ENCODE data around the gene IL1R2.

Gene IL1R2, protein sequence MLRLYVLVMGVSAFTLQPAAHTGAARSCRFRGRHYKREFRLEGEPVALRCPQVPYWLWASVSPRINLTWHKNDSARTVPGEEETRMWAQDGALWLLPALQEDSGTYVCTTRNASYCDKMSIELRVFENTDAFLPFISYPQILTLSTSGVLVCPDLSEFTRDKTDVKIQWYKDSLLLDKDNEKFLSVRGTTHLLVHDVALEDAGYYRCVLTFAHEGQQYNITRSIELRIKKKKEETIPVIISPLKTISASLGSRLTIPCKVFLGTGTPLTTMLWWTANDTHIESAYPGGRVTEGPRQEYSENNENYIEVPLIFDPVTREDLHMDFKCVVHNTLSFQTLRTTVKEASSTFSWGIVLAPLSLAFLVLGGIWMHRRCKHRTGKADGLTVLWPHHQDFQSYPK
- total RNA-seq, result 0 to 0.04 reads per million in 2 donors

GRCh38 chr2:101991721-101992145 is at the start of gene IL1R2:
Gene IL1R2, plus strand, starts transcription at chr2:101991960. Its CDS starts 16,616 bp downstream, at chr2:102008576.
- DNase-seq, result no peak

GRCh38 chr2:101942851-101943250 is 48.9 kb upstream of the IL1R2 start:
- no peak for DNase-seq

- DNase-seq, result no peak
These were observed 45.3 kb upstream of the IL1R2 start for GRCh38 chr2:101946372-101947039.

- DNase-seq, result no peak
These were observed 44.4 kb upstream of the IL1R2 start for GRCh38 chr2:101947374-101947773.

GRCh38 chr2:101948625-101949155 is 43.1 kb upstream of the IL1R2 start:
- DNase-seq, result no peak

DNA sequence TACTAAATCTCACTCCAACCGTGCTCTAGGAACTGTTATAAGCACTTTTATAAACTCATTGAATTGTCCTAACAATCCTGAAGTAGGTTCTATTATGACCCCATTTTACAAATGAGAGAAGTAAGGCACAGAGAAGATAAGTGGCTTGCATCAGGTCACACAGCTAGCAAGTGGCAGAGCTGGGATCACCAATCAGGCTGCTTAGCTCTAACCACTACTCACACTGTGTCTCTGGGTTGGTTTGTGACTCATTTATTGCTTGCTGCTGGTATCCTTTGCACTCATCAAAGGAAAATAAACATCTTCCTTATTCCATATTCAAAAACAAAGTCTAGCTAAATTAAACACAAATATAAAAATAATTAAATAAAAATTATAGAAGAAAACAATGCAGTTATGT is 42.5 kb upstream of the IL1R2 start:
- no peak for DNase-seq

- no peak for DNase-seq
These were observed 40.5 kb upstream of the IL1R2 start for GRCh38 chr2:101951296-101951695.

DNA sequence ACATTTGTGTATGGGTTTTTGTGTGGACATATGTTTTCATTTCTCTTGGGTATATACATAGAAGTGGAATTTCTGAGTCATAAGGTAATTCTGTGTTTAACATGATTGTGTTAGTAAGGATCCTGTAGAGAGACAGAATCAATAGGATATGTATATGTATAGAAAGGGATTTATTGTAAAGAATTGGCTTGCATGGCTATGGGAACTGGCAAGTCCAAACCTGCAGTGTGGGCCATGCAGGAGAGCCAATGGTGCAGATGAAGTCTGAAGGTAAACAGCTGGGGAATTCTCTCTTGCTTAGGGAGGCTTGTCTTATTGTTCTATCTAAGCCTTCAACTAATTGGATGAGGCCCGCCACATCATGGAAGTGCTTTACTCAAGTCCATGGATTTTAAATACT is 39.2 kb upstream of the IL1R2 start:
- DNase-seq, result no peak

- DNase-seq, result no peak
These were observed 35.0 kb upstream of the IL1R2 start for GRCh38 chr2:101956465-101957438.

DNA sequence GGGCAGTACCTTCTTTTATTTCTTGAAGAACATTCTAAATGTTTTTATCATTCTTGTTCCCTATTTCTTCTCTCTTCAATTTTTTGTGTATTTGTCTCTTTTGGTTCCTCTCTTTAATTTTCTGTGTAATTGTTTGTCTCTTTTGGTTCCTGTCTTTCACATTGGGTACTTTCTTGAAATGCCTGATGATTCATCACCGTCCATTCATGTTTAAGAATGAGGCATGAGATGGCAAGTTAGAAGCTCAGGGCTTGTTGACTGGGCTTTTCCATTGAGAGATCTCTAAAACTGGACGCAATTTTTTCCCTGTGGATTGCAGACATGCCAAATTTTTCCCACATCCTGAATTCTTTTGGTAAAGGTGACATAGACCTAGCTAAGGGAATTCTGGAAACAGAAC is 33.7 kb upstream of the IL1R2 start:
- DNase-seq, result no peak

DNA sequence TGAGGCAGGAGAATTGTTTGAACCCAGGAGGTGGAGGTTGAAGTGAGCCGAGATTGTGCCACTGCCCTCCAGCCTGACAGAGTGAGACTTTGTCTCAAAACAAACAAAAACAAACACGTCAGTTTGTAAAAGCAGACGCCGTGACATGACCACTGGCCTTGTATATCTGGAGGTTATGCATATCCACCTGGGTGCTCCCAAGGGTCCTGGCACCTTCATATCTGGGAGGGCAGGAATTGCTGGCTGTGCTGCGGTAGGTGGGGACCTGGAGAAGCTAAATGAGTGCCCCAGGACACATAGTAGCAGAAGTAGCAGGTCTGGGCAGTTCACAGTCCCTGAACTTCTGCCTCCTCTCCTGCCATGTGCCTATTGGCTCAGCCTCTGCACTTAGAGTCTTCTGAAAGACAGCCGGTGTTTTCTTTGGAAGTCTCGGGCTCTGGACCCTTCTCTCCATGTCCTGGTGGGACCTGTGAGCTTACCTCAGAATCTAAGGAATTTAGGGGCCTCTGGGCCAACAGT is 30.9 kb upstream of the IL1R2 start:
- no peak for DNase-seq

DNA sequence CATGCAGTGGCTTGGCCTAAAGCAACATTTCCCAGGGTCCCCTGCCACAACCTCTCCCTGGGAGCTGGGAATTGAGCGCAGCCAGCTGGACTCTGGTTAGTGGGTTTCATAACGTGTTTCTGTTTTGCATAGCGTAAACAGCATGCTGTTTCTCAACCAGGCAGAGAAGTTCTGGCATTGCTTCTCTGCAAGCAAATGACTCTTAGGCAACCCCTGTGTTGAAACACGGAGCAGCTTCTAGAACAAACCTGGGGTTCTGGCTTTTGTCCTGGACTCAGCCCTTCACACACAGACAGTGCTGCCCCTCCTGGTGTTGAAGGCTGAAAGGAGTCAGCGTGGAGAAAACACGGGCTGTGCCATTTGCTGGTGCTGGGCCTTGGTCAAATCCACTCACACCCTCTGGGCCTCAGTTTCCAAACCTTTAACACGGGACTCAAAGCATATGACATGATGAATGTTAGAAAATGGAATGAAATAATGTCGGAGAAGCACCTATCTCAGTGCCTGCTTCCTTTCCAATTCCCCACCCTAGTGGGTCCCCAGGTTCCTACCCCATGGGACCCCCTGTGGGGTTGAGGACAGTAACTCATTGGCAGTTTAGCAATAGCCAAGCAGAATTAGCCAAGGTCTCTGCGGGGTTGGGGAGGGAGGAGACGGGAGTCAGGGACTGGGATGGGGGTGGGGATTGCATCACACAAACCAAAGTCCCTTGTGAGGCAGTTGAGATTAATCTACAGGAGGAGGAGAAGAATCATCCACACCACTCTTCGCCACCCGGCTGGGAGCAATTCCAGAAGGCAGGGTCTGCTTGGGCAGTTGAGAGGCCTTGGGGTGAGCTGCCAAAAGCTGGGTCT is 30.2 kb upstream of the IL1R2 start:
- no peak for DNase-seq

GRCh38 chr2:101962309-101962708 is 29.5 kb upstream of the IL1R2 start:
- DNase-seq, result no peak

DNA sequence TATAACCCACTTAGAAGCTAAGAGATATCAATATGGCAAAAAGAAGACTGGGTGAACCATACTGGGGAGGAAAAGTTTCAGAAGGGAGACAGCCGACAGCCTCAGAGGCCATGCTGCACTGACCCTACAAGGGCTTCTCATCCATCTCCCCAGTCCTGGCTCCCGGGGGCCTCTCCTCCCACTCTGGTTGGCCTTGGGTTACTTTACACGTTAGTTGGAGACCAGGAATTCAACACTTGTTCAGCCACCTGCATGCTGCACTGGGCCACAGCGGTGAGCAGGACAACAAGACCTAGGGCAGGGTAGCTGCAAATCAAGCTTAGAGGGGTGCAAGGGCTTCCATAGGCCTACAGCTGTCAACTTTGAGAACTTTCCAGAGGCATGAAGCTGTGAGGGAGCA is 28.6 kb upstream of the IL1R2 start:
- no peak for DNase-seq

GRCh38 chr2:101967826-101968513 is 23.8 kb upstream of the IL1R2 start:
- DNase-seq, result no peak

DNA sequence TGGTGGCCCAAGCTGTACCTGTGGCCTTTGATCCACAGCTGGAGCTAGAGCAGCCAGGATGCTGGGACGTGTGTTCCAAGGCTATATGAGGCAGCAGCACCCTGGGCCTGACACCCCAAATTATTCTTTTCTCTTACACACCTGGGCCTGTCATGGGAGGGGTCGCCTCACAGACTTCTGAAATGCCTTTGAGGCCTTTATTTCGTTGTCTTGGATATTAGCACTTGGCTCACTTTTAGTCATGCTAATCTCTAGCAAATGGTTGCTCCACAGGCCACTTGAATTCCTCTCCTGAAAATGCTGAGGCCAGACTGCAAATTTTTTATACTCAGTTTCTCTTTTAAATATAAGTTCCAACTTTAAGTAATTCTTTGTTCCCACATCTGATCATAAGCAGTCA is 22.0 kb upstream of the IL1R2 start:
- no peak for DNase-seq

DNA sequence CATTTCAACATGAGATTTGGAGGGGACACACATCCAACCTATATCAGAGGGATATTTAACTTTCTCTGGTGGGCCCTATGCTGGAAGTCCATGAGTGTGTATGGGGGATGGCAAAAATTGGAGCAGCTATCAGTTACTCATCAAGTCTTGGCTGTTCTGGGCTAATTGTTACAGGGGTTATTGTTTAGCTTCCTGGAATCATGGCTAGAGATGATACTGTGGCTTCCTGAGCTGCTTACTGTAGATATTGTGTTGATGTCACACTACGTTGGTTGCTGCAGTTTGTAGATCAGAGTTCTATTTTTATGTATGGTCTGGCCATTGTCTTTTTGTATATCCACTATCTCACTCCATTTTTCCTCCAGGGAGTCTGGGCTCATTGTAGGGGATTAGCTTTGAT is 20.9 kb upstream of the IL1R2 start:
- no peak for DNase-seq

GRCh38 chr2:101971836-101972235 is 19.9 kb upstream of the IL1R2 start:
- no peak for DNase-seq

DNA sequence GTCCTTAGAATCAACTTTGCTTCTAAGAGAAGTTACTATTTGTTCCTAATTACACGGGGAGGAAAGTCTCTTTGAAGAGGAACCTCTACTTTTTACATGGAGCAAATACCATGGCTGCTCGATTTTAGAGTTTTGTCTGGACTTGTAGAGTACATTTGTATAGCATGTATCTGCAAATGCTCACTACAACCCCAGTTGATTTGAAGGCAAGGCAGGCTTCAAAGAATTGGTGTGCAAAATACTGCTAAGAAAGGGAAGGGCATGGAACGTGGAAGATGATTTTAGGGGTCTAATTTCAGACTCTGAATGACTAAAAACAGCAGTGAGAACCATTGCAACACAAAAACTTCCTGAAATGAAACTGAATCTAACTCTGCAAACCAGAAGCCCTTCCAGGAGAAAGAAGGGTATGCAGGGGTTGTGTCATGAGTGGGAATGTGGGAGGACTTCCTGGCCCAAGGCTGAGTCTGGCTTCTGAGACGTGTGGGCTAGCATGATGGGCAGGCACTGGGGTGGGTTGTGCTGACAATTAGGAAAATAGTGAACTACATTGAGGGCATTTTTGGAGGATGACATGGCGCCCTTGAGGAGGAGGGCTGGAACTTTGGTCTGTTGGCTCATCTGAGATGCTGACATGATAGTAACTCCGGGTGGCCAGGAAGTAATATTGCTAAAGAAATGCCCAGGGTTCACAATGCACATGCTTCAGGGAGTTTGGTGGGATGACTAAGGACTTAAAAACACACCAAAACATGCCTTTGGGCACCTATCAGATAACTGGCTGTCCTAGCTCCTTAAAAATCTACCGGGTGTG is 18.9 kb upstream of the IL1R2 start:
- no peak for DNase-seq

GRCh38 chr2:101974663-101975062 is 17.1 kb upstream of the IL1R2 start:
- DNase-seq, result no peak

All from activated gamma-delta T cell (primary cell).